Stimulated activated CD8-positive, alpha-beta memory T cell treated with anti-CD3 and anti-CD28 coated beads, Interleukin-12 subunit alpha, Interleukin-12 subunit beta, amount 100 ng/mL, for 1 hour (primary cell): ENCODE results near the gene YEATS4.
"Not testable (repeated sequence)": the region's sequence is repeated elsewhere in the genome, so short reads cannot be mapped to it uniquely, and the experiment has no call there.

Experiments used
- DNase-seq: peaks from one replicate; pipeline ENCODE4 v3.0.0-alpha.2; 2020; ENCODE audit warnings: low read depth

YEATS4 gene

GRCh38 chr12:69359531-69360347 lies at the start of gene YEATS4:
Gene YEATS4, plus strand, starts transcription at chr12:69359743. Its CDS starts 230 bp downstream, at chr12:69359973.
- peak; percentile 69 for DNase-seq

- no peak for DNase-seq
Observed at GRCh38 chr12:69313209-69313608, 46.3 kb upstream of the YEATS4 start.

DNA sequence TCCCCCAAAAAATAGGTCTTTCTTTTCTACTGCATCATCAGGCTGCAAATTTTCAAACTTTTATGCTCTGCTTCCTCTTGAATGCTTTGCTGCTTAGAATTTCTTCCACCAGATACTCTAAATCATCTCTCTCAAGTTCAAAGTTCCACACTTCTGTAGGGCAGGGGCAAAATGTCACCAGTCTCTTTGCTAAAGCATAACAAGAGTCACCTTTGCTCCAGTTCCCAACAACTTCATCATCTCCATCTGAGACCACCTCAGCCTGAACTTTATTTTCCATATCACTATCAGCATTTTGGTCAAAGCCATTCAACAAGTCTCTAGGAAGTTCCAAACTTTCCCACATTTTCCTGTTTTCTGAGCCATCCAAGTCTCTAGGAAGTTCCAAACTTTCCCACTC lies 42.8 kb upstream of the YEATS4 start:
- DNase-seq, result not testable (repeated sequence)

GRCh38 chr12:69317233-69317632 lies 42.3 kb upstream of the YEATS4 start:
- DNase-seq, result not testable (repeated sequence)

DNA sequence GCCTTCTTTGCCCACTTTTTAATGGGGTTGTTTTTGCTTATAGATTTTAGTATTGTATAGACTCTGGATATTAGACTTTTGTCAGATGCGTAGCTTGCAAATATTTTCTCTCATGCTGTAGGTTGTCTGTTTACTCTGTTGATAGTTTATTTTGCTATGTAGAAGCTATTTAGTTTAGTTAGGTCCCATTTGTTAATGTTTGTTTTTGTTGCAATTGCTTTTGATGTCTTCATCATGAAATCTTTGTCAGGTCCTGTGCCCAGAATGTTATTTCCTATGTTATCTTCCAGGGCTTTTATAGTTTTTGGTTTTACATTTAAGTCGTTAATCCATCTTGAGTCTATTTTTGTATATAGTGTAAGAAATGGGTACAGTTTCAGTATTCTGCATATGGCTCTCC lies 41.3 kb upstream of the YEATS4 start:
- DNase-seq, result no peak

DNA sequence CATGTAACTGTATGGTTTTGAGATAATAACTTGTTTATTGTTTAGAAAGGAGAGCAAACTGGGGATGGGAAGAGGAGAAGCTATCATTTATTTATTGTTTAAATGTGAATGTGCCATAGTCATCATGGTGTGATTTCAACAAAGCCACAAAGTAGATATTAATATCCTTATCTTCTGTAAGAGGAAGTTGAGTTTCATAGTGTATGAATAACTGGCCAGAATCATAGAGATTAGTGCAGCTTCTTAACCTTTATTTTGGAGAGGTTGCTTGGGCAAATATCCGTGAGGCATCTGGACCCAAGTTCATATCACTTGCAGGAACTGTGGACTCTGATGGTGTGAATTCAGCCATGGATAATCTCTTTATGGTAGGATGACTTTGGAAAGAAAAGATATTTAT lies 38.2 kb upstream of the YEATS4 start:
- DNase-seq, result no peak

DNA sequence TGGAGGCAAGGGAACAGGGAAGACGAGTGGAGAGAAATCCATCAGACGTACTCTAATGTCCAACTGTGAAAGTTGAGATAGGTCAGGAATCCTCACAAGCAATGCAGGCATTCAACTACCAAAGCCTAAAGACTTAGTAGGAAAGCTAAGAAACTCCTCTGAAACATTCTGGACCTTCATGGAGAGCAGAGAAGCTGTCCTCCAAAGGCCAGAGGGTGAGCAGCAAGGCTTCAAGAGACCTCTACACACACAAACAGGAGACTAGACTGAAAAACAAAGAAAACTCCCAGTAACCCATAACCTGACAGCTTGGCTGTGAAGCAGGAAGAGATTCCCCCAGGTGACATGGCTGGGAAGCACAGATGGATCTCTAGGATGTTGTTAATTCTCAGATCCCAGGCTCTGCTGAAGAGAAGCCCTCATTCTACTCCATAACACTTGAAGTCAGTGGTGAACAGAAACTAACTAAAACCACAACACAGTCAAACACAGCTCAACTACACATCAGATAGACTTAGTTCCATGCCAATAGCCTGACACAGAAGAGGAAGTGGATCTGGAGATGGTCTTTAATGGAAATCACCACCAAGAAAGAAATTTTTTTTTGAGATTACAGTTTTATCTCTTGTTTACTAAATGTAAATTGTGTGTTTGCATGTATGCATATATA lies 34.6 kb upstream of the YEATS4 start:
- no peak for DNase-seq

DNA sequence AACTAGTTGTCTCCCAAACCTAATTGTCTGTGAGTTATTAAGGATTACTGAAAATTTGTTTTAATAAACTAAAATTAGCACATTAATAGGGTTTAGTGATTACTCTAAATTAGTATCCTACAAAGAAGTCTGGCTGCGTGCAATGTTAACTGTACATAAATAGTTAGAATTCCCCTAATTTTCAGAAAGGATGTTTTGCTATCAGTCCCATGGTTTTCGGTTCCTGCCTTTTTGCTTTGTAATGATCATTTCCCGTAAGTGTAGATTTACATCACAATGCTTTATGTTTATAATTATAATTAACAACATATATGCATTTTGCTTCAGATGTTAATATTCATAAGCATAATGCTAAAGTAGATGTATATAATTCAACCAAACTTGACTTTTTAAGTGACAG lies 31.1 kb upstream of the YEATS4 start:
- DNase-seq, result no peak

DNA sequence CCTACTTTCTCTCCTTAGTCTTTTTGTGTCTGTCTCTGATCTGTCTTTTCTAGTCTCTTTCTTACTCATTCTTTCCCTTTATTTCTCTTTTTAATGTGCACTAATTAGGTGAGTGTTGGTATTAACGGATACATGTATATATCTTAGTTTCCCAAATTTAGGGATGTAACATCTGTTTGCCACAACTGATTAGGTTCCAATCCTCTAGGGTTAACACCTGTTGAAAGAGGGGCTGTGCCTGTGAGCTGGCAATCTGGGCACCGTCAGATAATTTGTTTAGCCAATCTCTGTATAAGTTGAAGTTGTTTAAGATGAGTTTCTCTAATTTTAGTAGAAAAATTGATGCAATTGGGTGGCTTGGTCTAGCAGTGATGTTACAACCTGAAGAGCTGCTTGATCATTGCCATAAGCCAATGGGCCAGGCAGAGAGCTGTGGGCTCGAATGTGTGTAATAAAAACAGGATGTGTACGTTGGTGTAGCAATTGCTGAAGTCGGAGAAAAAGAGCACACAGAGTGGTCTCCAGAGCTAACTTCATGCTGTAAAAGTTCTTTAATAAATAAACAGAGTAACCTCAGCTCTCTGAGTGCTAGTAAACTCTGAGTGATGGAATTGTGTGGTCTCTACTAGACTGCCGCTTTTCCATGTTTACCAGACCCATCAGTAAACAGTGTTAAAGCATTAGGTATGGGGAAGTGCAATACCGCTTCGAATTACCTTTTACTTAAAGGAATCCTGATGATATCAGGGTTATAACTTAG lies 29.7 kb upstream of the YEATS4 start:
- DNase-seq, result peak; percentile 0

GRCh38 chr12:69330475-69331473 lies 28.8 kb upstream of the YEATS4 start:
- peak; percentile 36 for DNase-seq

GRCh38 chr12:69331519-69331908 lies 28.0 kb upstream of the YEATS4 start:
- no peak for DNase-seq

DNA sequence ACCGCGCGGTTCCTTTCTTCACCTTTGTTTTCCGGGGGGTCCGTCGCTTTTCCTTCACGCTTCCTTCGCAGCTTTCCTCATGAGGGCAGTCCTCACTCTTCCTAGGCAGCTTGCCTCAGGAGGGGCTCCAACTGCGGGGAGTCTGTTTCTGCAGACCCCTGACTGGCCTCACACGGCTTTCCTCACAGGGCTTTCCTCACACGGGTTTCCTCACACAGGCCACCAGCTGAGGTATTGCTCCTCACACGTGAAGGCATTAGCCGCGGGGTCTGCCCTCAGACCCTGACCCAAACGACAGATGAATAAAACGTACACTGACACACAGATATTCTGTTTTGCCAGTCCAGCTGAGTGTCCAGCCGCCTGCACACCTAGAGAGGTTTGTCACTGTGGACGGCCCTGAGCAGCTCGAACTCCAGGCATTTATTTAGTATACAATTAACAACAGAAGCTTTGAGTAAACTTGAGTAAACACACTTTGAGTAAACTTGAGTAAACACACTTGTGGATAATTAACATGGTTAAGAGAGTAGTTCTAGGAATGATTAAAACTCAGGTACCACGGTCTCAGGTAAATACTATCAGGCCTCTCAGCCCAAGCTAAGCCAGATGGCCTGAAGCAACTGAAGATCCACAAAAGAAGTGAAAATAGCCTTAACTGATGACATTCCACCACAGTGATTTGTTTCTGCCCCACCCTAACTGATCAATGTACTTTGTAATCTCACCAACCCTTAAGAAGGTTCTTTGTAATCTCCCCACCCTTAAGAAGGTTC lies 27.4 kb upstream of the YEATS4 start:
- no peak for DNase-seq

DNA sequence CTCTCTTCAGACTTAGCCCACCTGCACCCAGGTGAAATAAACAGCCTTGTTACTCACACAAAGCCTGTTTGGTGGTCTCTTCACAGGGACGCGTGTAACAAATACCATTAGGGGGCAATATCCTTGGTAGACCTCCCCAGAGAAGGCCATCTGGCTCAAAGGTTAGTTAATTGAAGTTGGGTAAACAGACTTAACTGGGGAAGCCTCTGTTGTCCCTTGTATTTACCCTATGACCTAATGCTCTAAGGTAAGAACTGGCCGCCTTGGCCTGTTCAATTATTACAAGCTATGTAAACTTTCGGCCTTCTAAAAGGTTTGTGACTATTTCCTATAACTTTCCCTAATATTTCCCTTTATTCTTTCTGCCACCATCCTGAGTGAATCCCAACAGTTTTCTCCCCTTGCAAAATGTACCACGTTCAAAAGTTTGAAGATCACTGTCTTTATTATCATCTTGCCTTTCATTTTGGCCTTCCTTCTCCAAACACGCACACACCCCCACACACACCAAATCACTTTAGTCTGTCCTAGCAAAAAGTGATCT lies 26.7 kb upstream of the YEATS4 start:
- DNase-seq, result no peak

DNA sequence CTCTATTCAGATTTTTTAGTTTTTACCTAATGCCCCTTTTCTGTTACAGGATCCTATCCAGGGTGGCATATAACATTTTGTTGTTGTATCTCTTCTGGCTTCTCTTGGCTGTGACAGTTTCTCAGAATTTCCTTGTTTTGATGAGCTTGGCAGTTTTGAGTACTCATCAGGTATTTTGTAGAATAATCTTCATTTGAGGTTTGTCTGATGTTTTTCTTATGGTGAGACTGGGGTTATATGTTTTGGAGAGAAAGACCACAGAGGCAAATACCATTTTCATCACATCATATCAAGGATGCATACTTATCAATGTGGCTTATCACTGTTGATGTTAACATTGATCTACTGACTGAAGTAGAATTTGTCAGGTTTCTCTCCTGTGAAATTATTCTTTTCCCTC lies 25.4 kb upstream of the YEATS4 start:
- no peak for DNase-seq

- DNase-seq, result no peak
Observed at GRCh38 chr12:69337311-69338090, 22.0 kb upstream of the YEATS4 start.

GRCh38 chr12:69338120-69338859 lies 21.3 kb upstream of the YEATS4 start:
- no peak for DNase-seq

- no peak for DNase-seq
Observed at GRCh38 chr12:69338936-69339335, 20.6 kb upstream of the YEATS4 start.

DNA sequence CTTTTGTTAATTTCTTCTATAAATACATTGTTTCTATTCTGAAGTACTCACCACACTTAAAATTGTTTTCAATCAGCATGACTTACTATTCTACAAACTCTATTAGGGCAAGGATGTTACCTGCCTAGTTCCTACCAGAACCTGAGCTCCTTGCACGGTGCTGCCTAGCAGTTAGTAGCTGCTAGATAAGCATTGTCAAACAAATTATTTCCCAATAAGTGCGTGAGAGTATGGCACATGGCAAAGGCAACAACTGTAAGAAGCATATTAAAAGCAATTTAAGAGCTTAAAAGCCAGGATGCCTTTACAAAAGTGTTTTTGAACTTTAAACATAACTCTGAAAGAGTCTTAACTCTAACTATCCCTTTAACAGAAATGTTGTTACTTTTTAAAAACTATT lies 19.5 kb upstream of the YEATS4 start:
- no peak for DNase-seq

GRCh38 chr12:69341328-69341727 lies 18.2 kb upstream of the YEATS4 start:
- DNase-seq, result no peak
